ENCODE data around the gene HOXD13.

The HOXD13 gene

GRCh38 chr2:176096986-176097819 is 4.7 kb downstream of the HOXD13 start (continued):
- TF ChIP-seq ZNF518A (tag by site-specific recombination; conservative IDR thresholded peaks at IDR 0.05; ENCODE audit: low read depth) (no peak), ZNF433 (tag by site-specific recombination; IDR thresholded peaks at IDR 0.05; ENCODE audit: low read depth) (no peak), ZNF202 (tag by site-specific recombination; IDR thresholded peaks at IDR 0.05; ENCODE audit: borderline replicate concordance) (no peak), ZNF510 (tag by site-specific recombination; IDR thresholded peaks at IDR 0.05; ENCODE audit: insufficient replicate concordance) (no peak), ZNF19 (tag by site-specific recombination; IDR thresholded peaks at IDR 0.05; ENCODE audit: low read depth) (no peak), FEZF1 (tag by site-specific recombination; IDR thresholded peaks at IDR 0.05) (peak; percentile 48; the same call in 1 of the 2 replicates), ZNF658 (tag by site-specific recombination; IDR thresholded peaks at IDR 0.05) (no peak), MZF1 (tag by site-specific recombination; IDR thresholded peaks at IDR 0.05; ENCODE audit: borderline replicate concordance) (no peak), ZNF175 (tag by site-specific recombination; IDR thresholded peaks at IDR 0.05) (no peak), ZNF521 (tag by site-specific recombination; IDR thresholded peaks at IDR 0.05) (no peak)

GRCh38 chr2:176097820-176098365 is 5.4 kb downstream of the HOXD13 start:
- peak overlapping the region; percentile 85 for H3K27ac ChIP-seq (ENCODE audit: extremely low read depth, low read depth, low read length)
- CTCF ChIA-PET, result interaction anchor here (0.6 to 4.3 kb wide), 34 partner anchors 8 to 1400 kb away, joined by 3 to 33 read pairs (median 4); no protein-coding TSS in a partner anchor
- POLR2A ChIA-PET, result interaction anchor here (0.8 to 6.7 kb wide), 5 partner anchors 8 to 1092 kb away, joined by 3 to 75 read pairs (median 9); partner anchors contain the start of genes CHN1 and HOXD11
- H3K4me3 ChIP-seq (ENCODE audit: low read depth, low read length), result peak overlapping the region; percentile 31
- peaks cover 6% of the 10 kb centered on the region for H3K4me1 ChIP-seq (ENCODE audit: control insufficient read depth, insufficient read depth, low read length)
- H3K36me3 ChIP-seq (ENCODE audit: control insufficient read depth in 2 of 2, insufficient read depth in 1 of 2, low read length in 2 of 2), result peaks cover 0 to 16% of the 10 kb centered on the region in 2 experiments; a peak in 1 of 3 replicates
- no peaks in the 10 kb centered on the region for H3K9me3 ChIP-seq (ENCODE audit: control insufficient read depth, insufficient read depth, low read depth, low read length)
- no peak for TF ChIP-seq ZNF610 (tag by site-specific recombination; IDR thresholded peaks at IDR 0.05; ENCODE audit: borderline replicate concordance)
- TF ChIP-seq SP7 (tag by site-specific recombination; IDR thresholded peaks at IDR 0.05), result 0 out of 2 replicates have a peak, but pooled peaks have one; percentile 5
- no peak for TF ChIP-seq ZBTB49 (tag by site-specific recombination; IDR thresholded peaks at IDR 0.05; ENCODE audit: low read depth)
- TF ChIP-seq ZNF18 (tag by site-specific recombination; IDR thresholded peaks at IDR 0.05), result no peak
- no peak for TF ChIP-seq KLF8 (tag by site-specific recombination; IDR thresholded peaks at IDR 0.05)
- TF ChIP-seq ZNF571 (tag by site-specific recombination; IDR thresholded peaks at IDR 0.05), result no peak
- TF ChIP-seq ZSCAN18 (tag by site-specific recombination; IDR thresholded peaks at IDR 0.05), result no peak
- no peak for TF ChIP-seq ZNF837 (tag by site-specific recombination; IDR thresholded peaks at IDR 0.05)
- TF ChIP-seq ZBTB10 (tag by site-specific recombination; IDR thresholded peaks at IDR 0.05), result 0 out of 2 replicates have a peak, but pooled peaks have one; percentile 5
- peak; percentile 75; the same call in 1 of the 2 replicates for TF ChIP-seq ZNF366 (tag by site-specific recombination; conservative IDR thresholded peaks at IDR 0.05)
- peak; percentile 84 for TF ChIP-seq ZNF341 (tag by site-specific recombination; IDR thresholded peaks at IDR 0.05; ENCODE audit: low read depth)
